NT2/D1 (cell line): ENCODE measurements around the gene LRP1-AS.

Experiments used
- SUZ12 ChIP-seq: IDR thresholded peaks from 2 replicates; pipeline ENCODE4 v1.6.1; 2011; ENCODE audit not compliant: insufficient read length, insufficient read depth; ENCODE audit errors: extremely low read depth
- YY1 ChIP-seq: IDR thresholded peaks from 2 replicates; pipeline ENCODE4 v1.6.1; 2011; ENCODE audit not compliant: insufficient read length, insufficient read depth
- ZNF274 ChIP-seq: IDR thresholded peaks from 2 replicates; pipeline ENCODE4 v1.6.1; 2011; ENCODE audit warnings: mild to moderate bottlenecking, low read depth, low read length

GRCh38 chr12:57157588-57158173, 10.3 kb upstream of the LRP1-AS start:
- TF ChIP-seq ZNF274 (no peak), YY1 (no peak), SUZ12 (no peak)
